Progenitor cell of endocrine pancreas (in vitro differentiated cells): ENCODE measurements around the gene DIP2C. TPM values are rescaled to one million over a fixed set of nuclear protein-coding genes. Genes with fewer than 3 reads are reported as not detected.

ENCODE experiments used
- DNase-seq: peaks from one replicate; pipeline ENCODE4 v3.0.0; 2021; ENCODE audit warnings: low spot score; ENCODE audit not compliant: unreplicated experiment
- H3K27ac Mint-ChIP-seq: 2 replicates; pipeline ENCODE4 v1.8.0; 2021; ENCODE audit warnings: mild to moderate bottlenecking, moderate library complexity, mixed read lengths
- H3K27me3 Mint-ChIP-seq: 2 replicates; pipeline ENCODE4 v1.8.0; 2021; ENCODE audit warnings: mixed read lengths
- H3K36me3 Mint-ChIP-seq: 2 replicates; pipeline ENCODE4 v1.8.0; 2022; ENCODE audit warnings: mixed read lengths; ENCODE audit not compliant: insufficient read depth
- H3K4me1 Mint-ChIP-seq: 2 replicates; pipeline ENCODE4 v1.8.0; 2021; ENCODE audit warnings: low read depth, mixed read lengths
- H3K4me3 Mint-ChIP-seq: 2 replicates; pipeline ENCODE4 v1.8.0; 2021; ENCODE audit warnings: low read depth, mild to moderate bottlenecking, moderate library complexity, mixed read lengths
- H3K9me3 Mint-ChIP-seq: 2 replicates; pipeline ENCODE4 v1.8.0; 2021; ENCODE audit warnings: low read depth, mixed read lengths
- CTCF ChIP-seq: fragments of 200-600 bp; sonication (generic); IDR thresholded peaks from one replicate; pipeline ENCODE4 v1.5.0; 2021; ENCODE audit warnings: antibody characterized with exemption, mild to moderate bottlenecking; ENCODE audit not compliant: unreplicated experiment
- total RNA-seq: library from RNA; stranded (reverse); gene quantifications from 2 replicates; pipeline ENCODE4 v1.2.1, GENCODE V29; 2021

DIP2C gene
- total RNA-seq, 1 donor from 2014 or later, result 27.2 TPM

GRCh38 chr10:500876-501275 is 188.6 kb downstream of the DIP2C start:
- no peaks in the 10 kb centered on the region for H3K27me3 Mint-ChIP-seq
- peaks cover 29% of the 10 kb centered on the region for H3K4me1 Mint-ChIP-seq
- peaks cover 5% of the 10 kb centered on the region for H3K9me3 Mint-ChIP-seq
- TF ChIP-seq CTCF, result no peak
- H3K36me3 Mint-ChIP-seq, result peaks cover 7% of the 10 kb centered on the region
- H3K4me3 Mint-ChIP-seq, result no peak overlapping the region
- DNase-seq, result no peak
- no peak overlapping the region for H3K27ac Mint-ChIP-seq

GRCh38 chr10:499991-500390 is 189.5 kb downstream of the DIP2C start:
- TF ChIP-seq CTCF, result no peak
- H3K36me3 Mint-ChIP-seq, result peaks cover 7% of the 10 kb centered on the region
- no peak for DNase-seq
- no peak overlapping the region for H3K4me3 Mint-ChIP-seq
- peaks cover 5% of the 10 kb centered on the region for H3K9me3 Mint-ChIP-seq
- peaks cover 29% of the 10 kb centered on the region for H3K4me1 Mint-ChIP-seq
- H3K27me3 Mint-ChIP-seq, result no peaks in the 10 kb centered on the region
- no peak overlapping the region for H3K27ac Mint-ChIP-seq

GRCh38 chr10:498760-499435 is 190.6 kb downstream of the DIP2C start:
- H3K27me3 Mint-ChIP-seq, result no peaks in the 10 kb centered on the region
- peaks cover 30% of the 10 kb centered on the region for H3K4me1 Mint-ChIP-seq
- H3K4me3 Mint-ChIP-seq, result no peak overlapping the region
- peaks cover 6% of the 10 kb centered on the region for H3K36me3 Mint-ChIP-seq
- no peak for TF ChIP-seq CTCF
- no peak for DNase-seq
- H3K27ac Mint-ChIP-seq, result peak overlapping the region; percentile 17
- H3K9me3 Mint-ChIP-seq, result peaks cover 5% of the 10 kb centered on the region

GRCh38 chr10:497898-498451 is 191.5 kb downstream of the DIP2C start:
- H3K27ac Mint-ChIP-seq, result no peak overlapping the region
- peaks cover 2% of the 10 kb centered on the region for H3K9me3 Mint-ChIP-seq
- H3K27me3 Mint-ChIP-seq, result no peaks in the 10 kb centered on the region
- H3K36me3 Mint-ChIP-seq, result peaks cover 3% of the 10 kb centered on the region
- DNase-seq, result no peak
- peaks cover 35% of the 10 kb centered on the region for H3K4me1 Mint-ChIP-seq
- H3K4me3 Mint-ChIP-seq, result no peak overlapping the region
- TF ChIP-seq CTCF, result no peak

- DNase-seq, result no peak
- Mint-ChIP-seq H3K27me3 (no peaks in the 10 kb centered on the region), H3K27ac (no peak overlapping the region), H3K9me3 (no peaks in the 10 kb centered on the region), H3K36me3 (no peaks in the 10 kb centered on the region), H3K4me1 (peaks cover 42% of the 10 kb centered on the region), H3K4me3 (no peak overlapping the region)
- TF ChIP-seq CTCF, result no peak
Observed at GRCh38 chr10:497289-497688, 192.2 kb downstream of the DIP2C start.
